Activated T-helper 2 cell treated with anti-CD3 and anti-CD28 coated beads, Interferon-gamma antibody, Interleukin-2, Interleukin-4, amounts not matched to agents 10 μg/mL and 5 μg/mL and 100 μg/mL, durations not matched to agents 14 hours and 24 hours and 36 hours (primary cell): ENCODE data around the gene TRIM25. TPM values are rescaled to one million over a fixed set of nuclear protein-coding genes. Genes with fewer than 3 reads are reported as not detected.
A peak's percentile ranks its signal among the peaks of the same experiment; 100 is the strongest.

ENCODE experiments used
- DNase-seq: peaks from one replicate; pipeline ENCODE4 v3.0.0; 2021; ENCODE audit warnings: low spot score
- H3K27ac Mint-ChIP-seq: one replicate; pipeline ENCODE4 v1.8.0; 2021; ENCODE audit warnings: mixed read lengths
- H3K27me3 Mint-ChIP-seq: one replicate; pipeline ENCODE4 v1.8.0; 2021; ENCODE audit warnings: low read depth, mixed read lengths
- H3K36me3 Mint-ChIP-seq: one replicate; pipeline ENCODE4 v1.8.0; 2021; ENCODE audit warnings: low read depth, mixed read lengths
- H3K4me1 Mint-ChIP-seq: one replicate; pipeline ENCODE4 v1.8.0; 2021; ENCODE audit warnings: low read depth, mixed read lengths
- H3K4me3 Mint-ChIP-seq: one replicate; pipeline ENCODE4 v1.8.0; 2021; ENCODE audit warnings: low read depth, mild to moderate bottlenecking, moderate library complexity, mixed read lengths
- H3K9me3 Mint-ChIP-seq: one replicate; pipeline ENCODE4 v1.8.0; 2021; ENCODE audit warnings: mixed read lengths
- intact Hi-C: fragments of 100-400 bp; cut with micrococcal nuclease; formaldehyde crosslinking; loops from one replicate; pipeline ENCODE4 v1.15.1; 2023
- total RNA-seq: library from RNA; stranded (reverse); gene quantifications from 2 replicates; pipeline ENCODE4 v1.2.3, GENCODE V29; 2022

TRIM25 gene
- total RNA-seq, 1 donor from 2014 or later, result 76.5 TPM

GRCh38 chr17:56866076-56866475 lies 47.8 kb downstream of the TRIM25 start:
- Mint-ChIP-seq H3K27me3 (no peaks in the 10 kb centered on the region), H3K27ac (no peak overlapping the region), H3K36me3 (peaks cover 41% of the 10 kb centered on the region), H3K9me3 (no peaks in the 10 kb centered on the region), H3K4me3 (no peak overlapping the region), H3K4me1 (peaks cover 8% of the 10 kb centered on the region)
- DNase-seq, result no peak
- intact Hi-C loops, result no loop called here

DNA sequence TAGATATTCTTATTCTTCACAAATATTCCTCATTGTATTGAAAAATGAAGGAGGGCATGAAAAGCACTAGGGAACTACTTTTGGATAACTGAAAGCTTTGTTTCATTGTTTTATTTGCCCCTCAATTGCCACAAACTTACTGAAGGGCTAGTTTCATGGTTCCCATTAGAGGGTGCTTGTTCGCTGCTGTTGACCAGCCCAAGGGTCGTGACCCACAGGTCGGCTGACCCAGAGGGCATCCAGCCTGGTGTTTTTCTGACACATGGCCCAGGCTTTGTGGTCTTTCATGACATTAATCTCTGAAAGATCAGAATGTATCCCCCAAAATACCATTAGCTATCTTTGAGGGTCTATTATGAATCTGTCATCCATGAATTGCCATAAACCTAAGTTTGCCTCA lies 49.9 kb downstream of the TRIM25 start:
- intact Hi-C loops, result no loop called here
- no peaks in the 10 kb centered on the region for H3K27me3 Mint-ChIP-seq

DNA sequence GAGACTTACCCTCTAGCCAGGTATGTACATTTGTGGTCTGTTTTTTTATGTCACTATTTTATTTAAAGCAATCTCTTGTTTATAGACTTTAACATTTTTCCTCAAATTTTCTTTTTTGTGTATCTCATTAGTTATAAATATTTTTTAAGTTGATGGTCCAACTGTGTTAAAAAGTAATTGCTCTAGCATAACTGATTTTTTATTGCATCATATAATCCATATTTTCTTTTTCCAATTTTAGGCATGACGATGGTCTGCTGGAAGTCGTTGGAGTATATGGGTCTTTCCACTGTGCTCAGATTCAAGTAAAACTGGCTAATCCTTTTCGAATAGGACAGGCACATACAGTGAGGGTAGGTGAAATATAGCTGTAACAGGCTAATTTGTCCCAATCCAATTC lies 52.0 kb downstream of the TRIM25 start:
- Mint-ChIP-seq H3K27ac (no peak overlapping the region), H3K36me3 (peaks cover 59% of the 10 kb centered on the region), H3K27me3 (no peaks in the 10 kb centered on the region), H3K4me3 (no peak overlapping the region), H3K9me3 (no peaks in the 10 kb centered on the region), H3K4me1 (no peaks in the 10 kb centered on the region)
- intact Hi-C loops, result no loop called here
- DNase-seq, result no peak

More for the DNA sequence above, 49.9 kb downstream of the TRIM25 start:
- Mint-ChIP-seq H3K9me3 (no peaks in the 10 kb centered on the region), H3K27ac (no peak overlapping the region), H3K36me3 (peaks cover 43% of the 10 kb centered on the region), H3K4me1 (no peaks in the 10 kb centered on the region), H3K4me3 (no peak overlapping the region)
- no peak for DNase-seq

DNA sequence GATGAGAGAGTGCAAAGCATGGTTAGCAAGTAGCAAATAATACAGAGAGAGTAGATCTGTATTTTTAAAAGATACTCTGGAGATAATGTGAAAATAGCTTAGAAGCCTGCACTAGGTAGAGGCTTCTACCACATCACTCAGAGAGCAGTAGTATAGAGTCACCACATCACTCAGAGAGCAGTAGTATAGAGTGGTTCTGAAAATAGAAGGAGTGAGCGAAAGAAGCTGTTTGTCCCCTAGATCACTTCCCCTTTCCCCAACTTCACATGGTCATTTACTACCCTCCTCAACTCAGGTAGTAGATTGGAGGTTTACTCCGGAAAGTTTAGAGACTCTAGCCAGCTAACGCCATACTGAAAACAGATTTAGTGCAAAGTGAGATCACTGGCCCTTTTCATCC lies 62.8 kb downstream of the TRIM25 start:
- Mint-ChIP-seq H3K36me3 (peaks cover 64% of the 10 kb centered on the region), H3K4me3 (no peak overlapping the region), H3K27me3 (no peaks in the 10 kb centered on the region), H3K9me3 (no peaks in the 10 kb centered on the region), H3K4me1 (no peaks in the 10 kb centered on the region), H3K27ac (no peak overlapping the region)
- DNase-seq, result no peak
- intact Hi-C loops, result no loop called here

- no peaks in the 10 kb centered on the region for H3K9me3 Mint-ChIP-seq
- H3K4me1 Mint-ChIP-seq, result no peaks in the 10 kb centered on the region
- DNase-seq, result no peak
- intact Hi-C loops, result no loop called here
- H3K4me3 Mint-ChIP-seq, result no peak overlapping the region
- H3K36me3 Mint-ChIP-seq, result peaks cover 63% of the 10 kb centered on the region
- H3K27me3 Mint-ChIP-seq, result no peaks in the 10 kb centered on the region
- no peak overlapping the region for H3K27ac Mint-ChIP-seq
Observed at GRCh38 chr17:56850591-56850990, 63.3 kb downstream of the TRIM25 start.

DNA sequence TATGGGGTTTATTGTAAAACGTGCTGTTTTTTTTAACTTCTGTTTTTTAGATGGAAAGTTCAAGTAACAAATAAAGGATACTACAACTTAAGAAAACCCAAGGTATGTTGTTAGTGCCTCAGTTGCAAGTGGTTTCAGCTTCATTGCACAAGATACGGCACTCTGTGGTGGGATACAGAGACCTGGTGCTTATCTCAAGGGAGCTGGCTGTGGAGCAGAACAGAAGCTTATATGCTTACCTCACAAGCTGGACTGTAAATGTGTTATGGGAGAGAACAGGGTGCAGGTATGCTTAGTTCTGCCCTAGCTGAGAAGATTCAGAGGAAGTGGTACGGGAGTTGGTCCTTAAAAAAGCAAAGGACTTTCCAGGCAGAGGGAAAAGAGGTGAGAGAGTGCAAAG lies 64.7 kb downstream of the TRIM25 start:
- no peak for DNase-seq
- H3K9me3 Mint-ChIP-seq, result no peaks in the 10 kb centered on the region
- H3K27ac Mint-ChIP-seq, result no peak overlapping the region
- intact Hi-C loops, result no loop called here
- no peaks in the 10 kb centered on the region for H3K27me3 Mint-ChIP-seq
- peaks cover 60% of the 10 kb centered on the region for H3K36me3 Mint-ChIP-seq
- H3K4me3 Mint-ChIP-seq, result no peak overlapping the region
- H3K4me1 Mint-ChIP-seq, result peaks cover 3% of the 10 kb centered on the region

GRCh38 chr17:56847106-56847505 lies 66.7 kb downstream of the TRIM25 start:
- peaks cover 9% of the 10 kb centered on the region for H3K4me1 Mint-ChIP-seq
- peaks cover 58% of the 10 kb centered on the region for H3K36me3 Mint-ChIP-seq
- no peaks in the 10 kb centered on the region for H3K27me3 Mint-ChIP-seq
- DNase-seq, result no peak
- intact Hi-C loops, result no loop called here
- no peaks in the 10 kb centered on the region for H3K9me3 Mint-ChIP-seq
- no peak overlapping the region for H3K4me3 Mint-ChIP-seq
- no peak overlapping the region for H3K27ac Mint-ChIP-seq

DNA sequence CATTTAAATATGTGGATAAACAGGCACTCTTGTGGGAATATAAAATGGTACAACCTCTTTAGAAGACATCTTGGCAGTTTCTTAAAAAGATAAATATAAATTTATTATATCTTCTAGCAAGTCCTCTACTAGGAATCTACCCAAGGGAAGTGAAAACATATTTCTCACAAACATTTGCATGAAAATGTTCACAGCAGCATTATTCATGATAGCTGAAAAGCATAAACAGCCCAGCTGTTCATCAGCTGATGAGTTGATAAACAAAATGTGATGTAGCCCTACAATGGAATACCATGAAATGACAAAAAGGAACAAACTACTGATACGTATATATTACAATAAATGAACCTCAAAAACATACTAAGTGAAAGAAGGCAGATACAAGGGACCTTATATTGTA lies 67.9 kb downstream of the TRIM25 start:
- no peak for DNase-seq
- H3K27me3 Mint-ChIP-seq, result no peaks in the 10 kb centered on the region
- H3K4me1 Mint-ChIP-seq, result peaks cover 9% of the 10 kb centered on the region
- no peaks in the 10 kb centered on the region for H3K9me3 Mint-ChIP-seq
- no peak overlapping the region for H3K27ac Mint-ChIP-seq
- peaks cover 51% of the 10 kb centered on the region for H3K36me3 Mint-ChIP-seq
- intact Hi-C loops, result no loop called here
- no peak overlapping the region for H3K4me3 Mint-ChIP-seq

DNA sequence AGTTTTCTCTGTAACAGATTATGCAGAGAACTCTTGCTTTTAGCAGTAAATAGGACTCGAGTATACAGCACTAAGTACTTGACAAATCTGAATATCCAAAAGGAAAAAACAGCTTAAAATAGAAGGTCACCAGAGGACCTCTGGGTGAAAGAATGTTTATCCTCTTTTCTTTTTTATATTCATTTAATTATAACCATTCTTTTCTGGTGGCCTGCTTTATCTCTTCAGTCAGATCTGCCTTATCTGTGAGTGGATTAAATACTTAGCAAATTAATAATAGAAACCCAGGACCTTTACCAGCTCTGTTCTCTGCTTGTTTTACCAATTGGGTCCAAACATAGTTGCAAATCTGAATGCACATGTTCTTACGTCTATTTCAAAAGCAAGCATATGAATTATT lies 71.3 kb downstream of the TRIM25 start:
- H3K9me3 Mint-ChIP-seq, result no peaks in the 10 kb centered on the region
- H3K27me3 Mint-ChIP-seq, result no peaks in the 10 kb centered on the region
- H3K4me1 Mint-ChIP-seq, result peaks cover 24% of the 10 kb centered on the region
- H3K36me3 Mint-ChIP-seq, result peaks cover 51% of the 10 kb centered on the region
- no peak overlapping the region for H3K4me3 Mint-ChIP-seq
- intact Hi-C loops, result no loop called here
- DNase-seq, result no peak
- H3K27ac Mint-ChIP-seq, result no peak overlapping the region

- H3K36me3 Mint-ChIP-seq, result peaks cover 56% of the 10 kb centered on the region
- peak overlapping the region; percentile 41 for H3K4me3 Mint-ChIP-seq
- H3K4me1 Mint-ChIP-seq, result peaks cover 34% of the 10 kb centered on the region
- no peak overlapping the region for H3K27ac Mint-ChIP-seq
- intact Hi-C loops, result no loop called here
- H3K27me3 Mint-ChIP-seq, result no peaks in the 10 kb centered on the region
- no peaks in the 10 kb centered on the region for H3K9me3 Mint-ChIP-seq
- no peak for DNase-seq
Observed at GRCh38 chr17:56838687-56839086, 75.2 kb downstream of the TRIM25 start.

Other genes with a start within 250 kb of the TRIM25 start
- gene C17orf67, start 80.1 kb downstream of the TRIM25 start, total RNA-seq, result 3.7 and 4.2 TPM in 2 replicates
- gene DGKE, start 79.9 kb downstream of the TRIM25 start, total RNA-seq, result 26.5 and 28.9 TPM in 2 replicates
- 20.3 and 23.1 TPM in 2 replicates for gene COIL, start 47.0 kb upstream of the TRIM25 start, total RNA-seq
- 15.8 and 18.1 TPM in 2 replicates for gene SCPEP1, start 64.1 kb upstream of the TRIM25 start, total RNA-seq
- gene AKAP1, start 171.2 kb upstream of the TRIM25 start, total RNA-seq, result 38.7 and 45.0 TPM in 2 replicates